ENCODE results near the gene PTPRG. TPM values are rescaled to one million over a fixed set of nuclear protein-coding genes. Genes with fewer than 3 reads are reported as not detected.

PTPRG gene
- total RNA-seq, 1 experiment from 2014 or later: 9.2 TPM

- peak; percentile 11 for DNase-seq (ENCODE audit: low read depth)
These were observed 399.6 kb downstream of the PTPRG start for GRCh38 chr3:61960976-61961375.

DNA sequence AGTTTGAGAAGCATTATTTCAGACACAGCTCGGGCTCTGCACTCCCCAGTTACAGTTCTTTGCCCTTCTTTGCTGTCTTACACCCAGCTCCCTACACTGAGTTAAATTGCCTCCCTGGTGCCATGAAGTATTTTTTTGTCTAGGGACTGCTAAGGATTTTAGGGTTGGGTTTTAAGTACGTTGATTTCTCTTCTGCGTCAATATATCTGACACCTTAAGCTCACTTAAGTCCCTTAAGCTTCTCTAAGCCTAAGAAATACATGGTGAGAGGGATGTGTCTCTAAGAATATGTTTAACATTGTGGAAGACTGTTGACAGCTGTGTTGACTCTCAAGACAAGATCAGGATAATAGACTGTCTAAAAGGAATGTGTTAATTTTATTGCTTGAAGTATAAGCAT, 400.5 kb downstream of the PTPRG start:
- no peak for DNase-seq (ENCODE audit: low read depth)

- peak; percentile 34 for DNase-seq (ENCODE audit: low read depth)
These were observed 403.2 kb downstream of the PTPRG start for GRCh38 chr3:61964566-61964965.

GRCh38 chr3:61965770-61966131, 404.4 kb downstream of the PTPRG start:
- DNase-seq (ENCODE audit: low read depth): no peak

DNA sequence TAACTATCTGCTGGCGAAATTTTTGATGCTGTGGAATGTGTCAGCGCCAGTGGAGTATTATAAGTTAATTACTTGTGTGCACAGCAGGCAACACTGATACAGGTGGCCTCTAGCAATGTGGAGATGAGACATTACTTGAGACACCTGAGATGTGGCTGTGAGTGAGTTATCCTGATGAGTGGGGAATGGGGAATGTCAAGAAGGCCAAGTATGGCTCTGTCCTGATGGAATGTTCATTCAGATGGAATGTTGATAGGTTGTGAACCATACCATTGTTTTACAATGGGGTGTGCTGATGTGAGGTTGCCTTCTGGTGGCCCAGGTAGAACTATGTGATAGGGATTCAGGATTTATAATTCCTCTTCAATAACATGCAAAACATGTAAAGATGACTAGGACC, 404.8 kb downstream of the PTPRG start:
- peak; percentile 40 for DNase-seq (ENCODE audit: low read depth)

- DNase-seq (ENCODE audit: low read depth): no peak
These were observed 405.6 kb downstream of the PTPRG start for GRCh38 chr3:61967019-61967418.

DNA sequence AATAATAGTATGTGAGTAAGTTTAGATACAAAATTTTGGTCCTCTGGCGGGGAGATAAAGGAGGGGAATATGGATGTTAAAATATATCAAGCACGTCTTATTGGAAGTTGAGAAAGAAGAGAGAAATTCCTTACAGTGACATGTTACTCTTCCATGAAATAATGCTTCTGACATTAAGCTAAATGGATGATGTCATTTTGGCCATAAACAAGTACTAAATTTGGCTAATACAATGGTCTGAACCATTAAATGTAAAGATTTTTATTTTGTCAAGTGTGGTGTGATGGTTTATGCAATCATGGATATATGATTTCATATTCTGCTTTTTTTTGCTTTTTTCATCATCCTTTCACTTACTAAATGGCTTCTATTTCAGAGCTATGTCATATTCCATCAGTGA, 406.6 kb downstream of the PTPRG start:
- no peak for DNase-seq (ENCODE audit: low read depth)

GRCh38 chr3:61974662-61975061, 413.3 kb downstream of the PTPRG start:
- no peak for DNase-seq (ENCODE audit: low read depth)

- no peak for DNase-seq (ENCODE audit: low read depth)
These were observed 413.8 kb downstream of the PTPRG start for GRCh38 chr3:61975199-61975598.

DNA sequence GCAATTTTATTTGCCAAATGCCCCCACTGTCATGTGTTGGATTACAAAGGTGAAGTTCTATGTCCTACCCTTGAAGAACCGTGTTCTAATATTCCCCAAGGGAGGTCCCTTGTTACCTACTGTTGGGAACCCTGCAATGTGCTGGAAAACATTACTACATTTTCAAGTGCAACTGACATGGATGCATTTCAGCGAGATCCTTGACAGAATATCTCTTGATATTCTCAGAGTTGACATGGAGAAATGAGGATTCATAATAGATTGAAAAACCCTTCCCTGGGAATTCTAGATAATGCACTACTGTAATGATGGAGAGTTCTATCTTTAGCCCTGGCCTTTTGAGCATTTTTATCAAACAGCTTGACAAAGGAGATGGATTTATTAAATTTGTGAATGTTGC, 414.6 kb downstream of the PTPRG start:
- DNase-seq (ENCODE audit: low read depth): no peak

DNA sequence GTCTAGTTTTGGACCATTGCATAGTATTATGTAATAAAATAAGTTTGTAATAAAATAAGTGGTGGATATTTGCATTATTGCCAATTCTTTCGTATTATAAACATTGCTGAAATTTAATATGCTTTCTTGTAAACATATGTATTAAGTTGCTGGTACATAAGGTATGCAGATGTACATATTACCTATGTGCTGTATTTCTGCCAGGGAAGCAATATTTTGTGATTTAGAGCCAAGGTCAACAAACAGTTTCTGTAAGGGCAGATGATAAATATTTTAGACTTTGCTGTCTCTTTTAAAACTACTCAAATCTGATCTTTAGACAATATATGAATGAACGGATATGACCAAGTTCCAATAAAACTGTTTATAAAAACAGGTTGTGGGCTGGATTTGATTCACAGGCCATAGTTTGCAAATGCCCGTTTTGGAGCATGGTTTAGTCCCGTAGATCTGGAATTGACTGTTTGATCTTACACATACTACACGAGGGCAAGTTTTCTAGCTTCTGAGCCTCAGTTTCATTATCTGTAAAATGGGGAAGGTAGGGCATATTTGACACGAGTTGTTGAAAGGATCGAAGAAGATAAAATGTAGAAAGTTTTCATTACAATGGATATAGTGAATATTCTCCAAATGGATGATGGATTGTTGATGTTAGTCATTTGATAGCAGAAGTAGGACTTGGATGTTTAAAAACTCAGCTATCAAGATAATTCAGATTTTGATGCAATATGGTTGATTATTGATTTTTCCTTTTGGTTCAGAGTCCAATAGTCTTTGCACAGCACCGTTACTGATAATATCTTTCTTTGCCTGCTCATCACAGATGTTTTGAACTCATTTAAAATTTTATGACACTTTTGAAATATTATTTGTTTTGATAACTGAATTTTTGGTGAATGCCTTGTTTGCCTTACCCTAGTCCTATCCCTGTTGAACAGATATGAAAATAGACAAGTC, 417.4 kb downstream of the PTPRG start:
- no peak for DNase-seq (ENCODE audit: low read depth)

DNA sequence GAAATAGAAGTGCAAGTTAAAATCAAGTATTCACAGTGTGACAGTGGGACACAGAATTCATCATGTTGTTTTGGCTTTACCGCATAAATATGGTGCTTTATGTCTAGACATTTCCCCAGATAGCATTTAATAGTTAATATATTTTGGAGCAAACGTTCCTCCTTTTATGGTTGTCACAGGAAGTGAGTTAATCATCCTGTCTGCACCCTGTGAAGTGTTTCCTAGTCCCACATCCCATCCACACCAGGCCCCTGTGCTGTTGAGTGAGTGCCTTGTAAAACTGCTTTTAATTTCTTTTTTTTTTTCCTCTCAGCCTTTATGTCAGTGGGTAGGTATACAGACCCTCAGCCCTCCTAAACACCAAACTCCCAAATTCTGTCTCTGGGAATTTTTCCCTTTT, 418.3 kb downstream of the PTPRG start:
- DNase-seq (ENCODE audit: low read depth): peak; percentile 7

GRCh38 chr3:61980041-61980440, 418.7 kb downstream of the PTPRG start:
- no peak for DNase-seq (ENCODE audit: low read depth)

DNA sequence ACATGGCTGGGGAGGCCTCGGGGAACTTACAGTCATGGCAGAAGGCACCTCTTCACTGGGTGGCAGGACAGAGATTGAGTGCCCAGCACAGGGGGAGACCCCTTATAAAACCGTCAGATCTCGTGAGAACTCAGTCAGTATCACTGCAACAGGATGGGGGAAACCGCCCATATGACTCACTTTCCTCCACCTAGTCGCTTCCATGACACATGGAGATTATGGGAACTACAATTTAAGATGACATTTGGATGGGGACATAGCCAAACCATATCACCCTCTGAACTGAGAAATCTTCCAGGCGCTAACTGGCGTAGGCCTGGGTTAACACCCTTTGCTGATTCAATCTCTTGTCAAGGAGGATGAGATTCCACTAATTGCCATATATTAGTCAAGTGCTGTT, 419.7 kb downstream of the PTPRG start:
- peak; percentile 36 for DNase-seq (ENCODE audit: low read depth)

DNA sequence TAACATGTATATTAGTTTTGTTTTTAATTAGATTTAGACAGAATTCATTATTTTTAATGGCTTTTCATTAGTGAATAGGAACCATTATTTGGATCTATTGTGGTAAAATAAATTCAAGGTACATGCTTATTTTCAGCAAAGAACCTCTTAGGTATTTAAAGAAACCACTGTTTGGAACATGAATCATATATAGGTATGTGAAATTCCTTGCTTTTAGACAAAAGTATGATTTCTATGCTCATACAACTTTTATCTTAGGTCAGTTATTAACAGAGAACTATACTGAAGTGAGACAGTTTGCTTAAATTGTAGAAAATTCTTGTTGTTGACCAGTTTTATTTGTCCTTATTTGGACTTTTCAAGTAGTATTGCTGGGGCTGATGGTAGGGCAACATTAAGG, 422.1 kb downstream of the PTPRG start:
- no peak for DNase-seq (ENCODE audit: low read depth)

- DNase-seq (ENCODE audit: low read depth): peak; percentile 95
These were observed 423.6 kb downstream of the PTPRG start for GRCh38 chr3:61985020-61985419.

DNA sequence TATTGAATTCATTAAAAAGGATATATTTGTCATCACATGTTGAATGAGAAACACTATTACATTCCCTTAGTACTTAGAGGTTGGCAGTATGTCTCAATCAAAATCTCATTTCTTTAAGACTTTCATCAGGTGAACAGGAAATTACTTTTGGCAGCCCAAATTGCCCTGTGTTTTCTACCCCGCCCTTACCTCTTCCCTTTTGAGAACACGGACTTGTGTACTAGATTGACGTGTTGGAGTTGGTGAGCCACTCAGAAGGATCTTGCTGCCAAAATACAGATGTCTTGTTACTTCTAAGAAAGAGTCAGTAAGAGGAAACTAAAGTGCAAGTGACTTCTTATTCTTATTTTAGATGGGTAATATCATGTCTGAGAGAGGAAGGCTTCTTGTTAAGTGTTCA, 425.1 kb downstream of the PTPRG start:
- no peak for DNase-seq (ENCODE audit: low read depth)

- no peak for DNase-seq (ENCODE audit: low read depth)
These were observed 428.3 kb downstream of the PTPRG start for GRCh38 chr3:61989681-61990080.

DNA sequence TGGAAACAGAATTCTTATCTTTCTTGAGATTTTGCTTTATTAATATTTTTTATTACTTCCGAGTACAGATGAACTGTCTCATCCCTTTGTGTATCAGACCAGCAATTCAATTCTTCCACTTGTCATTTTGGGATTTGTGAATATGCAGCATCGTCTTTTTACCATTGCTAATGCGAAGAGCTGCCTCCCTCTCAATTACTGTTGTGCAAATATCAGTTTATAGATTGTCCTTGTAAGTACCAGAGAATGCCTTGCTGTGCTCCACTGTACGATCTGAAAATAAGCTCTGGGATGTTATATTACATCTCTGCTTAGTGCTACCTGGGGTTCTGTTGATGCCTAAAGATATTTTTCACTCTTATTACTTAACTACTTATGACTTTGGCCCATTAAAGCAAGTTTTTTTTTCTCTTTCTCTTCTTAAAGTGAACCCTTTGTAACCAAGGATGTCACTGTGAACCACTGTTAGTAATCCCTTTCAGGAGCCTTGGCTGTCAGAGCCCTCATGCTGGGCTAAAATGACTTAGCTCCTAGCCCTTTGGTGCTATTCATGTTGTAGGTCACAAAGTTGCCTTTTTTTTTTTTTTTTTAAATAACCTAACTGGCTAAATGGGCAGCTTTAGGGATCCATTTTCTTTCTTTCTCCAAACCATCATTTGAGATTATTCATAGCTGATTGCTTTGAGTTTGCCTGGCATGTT, 429.1 kb downstream of the PTPRG start:
- no peak for DNase-seq (ENCODE audit: low read depth)

GRCh38 chr3:61991706-61992105, 430.3 kb downstream of the PTPRG start:
- DNase-seq (ENCODE audit: low read depth): no peak

GRCh38 chr3:61996366-61996765, 435.0 kb downstream of the PTPRG start:
- DNase-seq (ENCODE audit: low read depth): peak; percentile 36

- DNase-seq (ENCODE audit: low read depth): no peak
These were observed 435.7 kb downstream of the PTPRG start for GRCh38 chr3:61997101-61997500.

- peak; percentile 9 for DNase-seq (ENCODE audit: low read depth)
These were observed 442.5 kb downstream of the PTPRG start for GRCh38 chr3:62003835-62004234.

All from M059J (cell line).